Body of pancreas (tissue), 4 donors: Measurements from ENCODE around the gene GRN.

Experiments used
- POLR2A ChIP-seq, 3 donors: fragments of 450-650 bp; IDR thresholded peaks; one replicate each; pipeline ENCODE4 v1.6.1; 2016; ENCODE audit warnings: antibody characterized with exemption in 3 of 3, mild to moderate bottlenecking in 2 of 3
- TF ChIP-seq, protein P1 (sequence below), 7 experiments: fragments of 450-650 bp in 4 of 7; fragments of 200-600 bp in 3 of 7; sonication (generic) in 3 of 7; IDR thresholded peaks; one replicate each; pipeline ENCODE4 v1.5.1; 2016 to 2019; ENCODE audit warnings: antibody characterized with exemption in 7 of 7

DNA sequence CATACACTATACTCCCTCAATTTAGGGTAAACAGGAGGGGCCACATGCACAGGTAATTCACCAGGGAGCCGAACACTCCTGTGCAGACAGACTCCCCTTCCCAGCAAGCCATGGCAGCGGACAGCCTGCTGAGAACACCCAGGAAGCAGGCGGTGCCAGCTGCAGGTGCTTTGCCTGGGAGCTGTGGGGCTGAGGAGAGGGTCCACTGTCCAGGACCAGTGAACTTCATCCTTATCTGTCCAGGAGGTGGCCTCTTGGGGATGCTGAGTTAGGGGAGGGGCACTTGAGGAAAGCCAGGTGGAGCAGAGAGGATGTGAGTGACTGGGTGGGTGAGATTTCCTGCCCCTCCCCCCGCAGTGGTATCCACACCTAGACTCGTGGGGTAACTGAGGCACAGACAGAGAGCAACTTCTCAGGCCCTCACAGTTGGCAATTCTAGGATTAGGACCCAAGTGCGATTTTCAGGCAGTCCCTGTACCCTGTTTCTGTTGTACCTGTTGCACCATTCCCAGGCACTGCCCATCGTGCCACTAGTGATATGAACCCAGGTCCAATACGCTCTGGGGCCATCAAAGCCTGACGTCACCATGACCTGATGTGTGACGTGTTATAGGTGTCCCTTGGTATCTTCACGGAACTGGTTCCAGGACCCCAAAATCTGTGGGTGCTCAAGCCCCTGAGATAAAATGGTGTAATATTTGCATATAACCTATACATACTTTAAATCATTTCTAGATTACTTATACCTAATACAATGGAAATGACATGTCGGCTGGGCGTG, 1.2 kb downstream of the GRN start:
- no peak for TF ChIP-seq POLR2A (IDR thresholded peaks at IDR 0.05)
- TF ChIP-seq, protein P1, sequence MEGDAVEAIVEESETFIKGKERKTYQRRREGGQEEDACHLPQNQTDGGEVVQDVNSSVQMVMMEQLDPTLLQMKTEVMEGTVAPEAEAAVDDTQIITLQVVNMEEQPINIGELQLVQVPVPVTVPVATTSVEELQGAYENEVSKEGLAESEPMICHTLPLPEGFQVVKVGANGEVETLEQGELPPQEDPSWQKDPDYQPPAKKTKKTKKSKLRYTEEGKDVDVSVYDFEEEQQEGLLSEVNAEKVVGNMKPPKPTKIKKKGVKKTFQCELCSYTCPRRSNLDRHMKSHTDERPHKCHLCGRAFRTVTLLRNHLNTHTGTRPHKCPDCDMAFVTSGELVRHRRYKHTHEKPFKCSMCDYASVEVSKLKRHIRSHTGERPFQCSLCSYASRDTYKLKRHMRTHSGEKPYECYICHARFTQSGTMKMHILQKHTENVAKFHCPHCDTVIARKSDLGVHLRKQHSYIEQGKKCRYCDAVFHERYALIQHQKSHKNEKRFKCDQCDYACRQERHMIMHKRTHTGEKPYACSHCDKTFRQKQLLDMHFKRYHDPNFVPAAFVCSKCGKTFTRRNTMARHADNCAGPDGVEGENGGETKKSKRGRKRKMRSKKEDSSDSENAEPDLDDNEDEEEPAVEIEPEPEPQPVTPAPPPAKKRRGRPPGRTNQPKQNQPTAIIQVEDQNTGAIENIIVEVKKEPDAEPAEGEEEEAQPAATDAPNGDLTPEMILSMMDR (IDR thresholded peaks at IDR 0.05): no peak
